Suppressor macrophage treated with lipopolysaccharide for 4 hours (primary cell): ENCODE data around the gene NUP107.
"Not testable (repeated sequence)": the region's sequence is repeated elsewhere in the genome, so short reads cannot be mapped to it uniquely, and the experiment has no call there.

ENCODE experiments used
- DNase-seq: peaks from one replicate; pipeline ENCODE4 v3.0.0-alpha.2; 2020

NUP107 gene

DNA sequence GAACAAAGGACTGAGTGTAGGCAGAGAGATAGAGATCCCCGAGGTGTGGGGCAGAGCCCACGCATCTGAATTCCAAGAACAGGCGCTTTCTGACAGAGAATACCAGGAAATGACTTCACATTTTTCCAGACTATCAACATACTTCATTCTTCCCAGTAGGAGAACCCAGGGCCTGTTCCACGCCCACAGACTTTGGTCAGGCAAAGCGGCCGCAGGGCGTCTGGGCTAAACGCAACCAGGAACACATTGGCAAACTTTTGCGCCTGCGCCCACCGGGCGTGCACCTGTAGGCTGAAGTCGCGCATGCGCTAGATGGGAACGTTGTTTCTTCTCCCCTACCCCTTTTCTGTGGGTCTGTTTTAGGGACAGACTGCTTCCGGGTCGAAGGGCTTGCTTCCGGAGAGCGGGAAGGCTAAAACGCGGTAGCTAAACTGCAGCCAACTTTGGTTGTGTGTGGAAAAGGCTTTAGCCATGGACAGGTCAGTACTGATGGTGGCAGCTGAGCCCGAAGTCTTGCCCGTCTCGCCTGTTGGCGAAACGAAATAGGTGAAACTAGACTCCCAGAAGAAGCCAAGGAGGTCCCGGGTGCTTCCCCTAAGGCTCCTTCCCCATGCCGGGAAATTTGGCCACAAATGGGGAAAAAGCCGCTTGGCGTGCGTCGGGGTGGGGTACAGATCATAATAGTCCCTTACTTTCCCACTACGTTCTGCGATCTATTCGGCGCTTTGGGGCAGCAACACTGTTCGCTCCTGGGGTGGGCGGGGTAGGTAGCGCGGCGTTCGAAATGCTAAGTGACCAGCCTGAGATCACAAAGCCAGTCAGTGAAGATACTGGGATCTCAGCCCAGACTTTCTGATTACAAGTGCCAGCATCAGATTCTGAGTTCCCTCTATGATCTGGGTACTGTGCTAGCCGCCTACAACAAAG is at the start of gene NUP107:
NUP107 (plus strand) TSS at position 384 of the 927 bp plus-strand sequence; CDS start at position 472, 88 bp downstream.
- peak; percentile 99 for DNase-seq

DNA sequence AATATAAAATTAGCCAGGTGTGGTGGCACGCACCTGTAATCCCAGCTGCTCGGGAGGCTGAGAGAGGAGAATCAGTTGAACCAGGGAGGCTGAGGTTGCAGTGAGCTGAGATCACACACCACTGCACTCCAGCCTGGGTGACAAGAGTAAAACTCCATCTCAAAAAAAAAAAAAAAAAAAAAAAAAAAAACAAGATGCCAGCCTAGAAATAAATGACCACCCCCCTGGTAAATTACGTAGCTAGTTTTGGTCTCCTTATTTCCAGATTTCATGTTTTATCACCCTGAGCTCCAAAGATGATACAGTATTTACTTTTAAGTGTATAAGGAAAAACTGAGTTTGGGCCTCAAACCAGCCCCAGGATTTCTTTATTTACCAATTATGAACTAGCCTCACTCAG is 49.3 kb upstream of the NUP107 start:
- not testable (repeated sequence) for DNase-seq

DNA sequence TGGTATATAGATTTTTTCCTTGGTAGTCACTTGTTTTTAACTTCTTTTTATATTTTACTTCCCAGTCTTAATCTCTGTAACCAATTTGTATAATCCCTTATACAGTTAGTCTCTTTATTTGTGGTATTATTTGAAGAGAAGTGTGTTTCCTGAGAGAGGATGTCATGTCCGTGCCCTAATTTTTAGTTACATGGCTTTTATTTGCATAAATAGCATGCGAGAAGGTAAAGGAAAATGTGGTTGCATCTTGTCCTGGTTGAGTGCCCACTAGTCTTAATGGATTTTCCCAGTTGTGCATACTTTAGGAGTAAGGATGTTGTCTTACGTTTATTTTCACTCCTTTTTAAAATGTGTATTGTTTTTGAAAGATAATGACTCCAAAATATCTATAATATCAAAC is 48.6 kb upstream of the NUP107 start:
- no peak for DNase-seq

DNA sequence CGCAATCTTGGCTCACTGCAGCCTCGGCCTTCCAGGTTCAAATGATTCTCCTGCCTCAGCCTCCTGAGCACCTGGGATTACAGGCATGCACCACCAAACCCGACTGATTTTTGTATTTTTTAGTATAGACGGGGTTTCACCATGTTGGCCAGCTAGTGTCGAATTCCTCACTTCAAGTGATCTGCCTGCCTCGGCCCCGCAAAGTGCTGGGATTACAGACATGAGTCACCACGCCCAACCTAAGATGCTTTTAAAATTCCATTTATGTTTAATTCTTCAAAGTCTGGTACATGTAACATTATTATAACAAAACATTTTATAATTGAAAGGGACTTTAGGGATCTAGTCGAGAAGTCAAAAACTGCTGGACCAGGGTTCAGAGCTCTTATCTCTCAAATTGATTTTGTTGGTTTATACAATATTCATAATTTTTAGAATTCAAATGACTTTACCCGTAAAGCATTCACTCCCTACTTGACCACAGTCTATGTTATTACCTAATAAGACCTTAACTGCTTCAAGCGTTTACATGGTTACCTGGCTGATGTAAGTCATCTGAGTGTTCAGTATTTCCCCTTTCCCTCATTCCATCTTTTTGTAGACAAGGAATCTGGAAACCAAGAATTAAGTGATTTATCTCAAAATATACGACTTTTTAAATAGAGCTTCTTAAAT is 47.9 kb upstream of the NUP107 start:
- DNase-seq, result no peak

DNA sequence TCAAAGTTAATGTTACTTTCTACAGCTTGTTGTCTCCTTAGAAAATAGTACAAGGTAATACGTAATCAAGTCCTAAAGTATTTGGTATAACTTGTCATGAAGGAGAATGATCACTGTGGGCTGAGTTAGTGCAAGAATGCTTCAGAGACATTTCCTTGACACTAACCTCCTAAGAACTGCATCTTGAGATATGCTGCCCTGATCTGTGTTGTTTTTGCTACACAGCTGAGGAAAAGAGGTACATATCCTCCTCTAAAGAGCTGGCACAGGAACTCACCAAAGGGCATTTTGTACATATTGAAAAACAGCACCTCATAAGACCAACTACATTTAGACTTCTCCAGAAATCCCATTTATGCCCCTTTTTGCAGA is 47.4 kb upstream of the NUP107 start:
- DNase-seq, result no peak

DNA sequence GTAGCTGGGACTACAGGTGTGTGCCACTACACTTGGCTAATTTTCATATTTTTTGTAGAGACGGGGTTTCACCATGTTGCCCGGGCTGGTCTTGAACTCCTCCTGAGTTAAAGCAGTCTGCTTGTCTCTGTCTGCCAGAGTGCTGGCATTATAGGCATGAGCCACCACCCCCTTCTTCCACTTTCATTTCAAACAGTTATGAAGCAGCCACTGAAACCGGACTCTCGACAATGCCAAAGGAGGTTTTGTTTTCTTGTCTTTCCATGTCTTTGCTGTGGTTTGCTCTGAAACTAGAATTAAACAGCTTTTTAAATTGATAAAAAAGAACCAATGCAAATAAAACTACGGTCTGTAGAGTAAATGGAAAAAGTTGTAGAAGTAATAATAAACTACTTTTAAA is 45.6 kb upstream of the NUP107 start:
- peak; percentile 39 for DNase-seq

DNA sequence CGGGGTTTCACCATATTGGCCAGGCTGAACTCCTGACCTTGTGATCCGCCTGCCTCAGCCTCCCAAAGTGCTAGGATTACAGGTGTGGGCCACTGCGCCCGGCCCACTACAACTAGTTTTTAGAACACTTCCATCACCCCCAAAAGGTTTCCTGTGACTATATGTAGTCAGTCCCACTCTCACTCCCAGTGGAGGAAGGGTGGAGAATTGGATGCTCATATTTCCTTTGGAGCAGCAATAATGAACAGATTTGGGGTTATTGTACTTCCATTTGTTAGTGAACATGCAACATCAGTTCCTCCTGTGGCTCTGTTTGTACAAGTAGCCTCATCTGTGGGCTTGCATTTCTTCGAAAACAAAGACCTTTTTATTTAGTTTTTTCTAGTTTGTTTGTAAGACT is 40.3 kb upstream of the NUP107 start:
- no peak for DNase-seq

DNA sequence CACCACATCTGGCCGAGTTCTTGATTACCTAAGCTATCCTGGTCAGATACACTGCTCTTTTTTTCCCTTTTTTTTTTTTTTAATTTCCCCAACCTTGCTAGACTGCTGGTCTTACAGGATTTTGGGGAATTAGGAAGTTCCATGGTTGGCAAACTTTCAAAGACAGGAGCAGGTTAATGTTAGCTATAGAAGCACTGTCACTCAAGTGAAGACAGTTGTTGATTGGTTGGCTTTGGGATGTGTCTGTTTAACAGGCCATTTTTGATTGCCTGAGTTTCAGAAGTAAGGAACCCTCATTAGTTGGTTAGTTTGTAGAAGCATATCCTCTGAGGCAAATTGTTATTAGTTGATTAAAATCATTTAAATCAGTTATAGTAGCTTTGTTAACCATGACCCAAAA is 39.3 kb upstream of the NUP107 start:
- DNase-seq, result no peak

DNA sequence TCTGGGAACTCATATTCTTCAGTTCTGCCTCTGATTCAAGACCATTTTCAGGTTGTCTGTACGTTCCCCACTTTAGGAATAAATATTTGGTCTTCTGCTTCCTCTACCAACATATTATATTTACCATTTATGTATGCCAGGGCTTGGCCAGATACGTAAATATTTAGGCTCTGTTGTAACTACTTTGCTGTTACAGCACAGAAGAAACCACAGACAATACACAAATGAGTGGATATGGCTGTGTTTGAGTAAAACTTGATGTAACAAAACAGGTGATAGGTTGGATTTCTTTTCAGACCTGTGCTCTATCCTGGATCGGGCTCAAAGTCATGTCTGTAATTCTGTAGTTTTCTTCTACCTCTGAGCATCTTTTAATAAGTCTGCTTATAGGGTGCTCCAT is 38.6 kb upstream of the NUP107 start:
- DNase-seq, result no peak

DNA sequence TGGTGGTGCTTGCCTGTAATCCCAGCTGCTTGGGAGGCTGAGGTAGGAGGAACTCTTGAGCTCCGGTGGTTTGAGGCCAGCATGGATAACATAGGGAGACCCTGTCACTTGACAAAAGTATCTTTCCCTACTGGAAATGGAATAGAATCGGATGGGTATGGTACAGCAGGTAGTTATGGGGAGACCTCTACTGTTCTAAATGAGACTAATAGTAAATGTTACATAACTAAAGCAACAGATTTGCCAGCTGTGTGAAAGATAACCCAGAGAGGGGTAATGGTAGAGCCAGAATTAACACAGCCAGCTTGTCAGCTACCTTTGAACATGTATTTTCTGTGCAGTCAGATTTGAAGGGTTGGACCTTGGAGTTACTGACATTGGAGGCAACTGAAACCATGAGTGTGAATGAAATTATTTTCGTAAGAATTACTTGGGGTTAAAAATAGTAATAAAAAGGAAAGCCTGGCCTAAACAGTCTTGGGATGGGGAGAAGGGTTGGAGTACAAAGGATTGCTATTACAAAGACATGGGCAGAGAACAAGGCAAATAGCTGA is 21.7 kb upstream of the NUP107 start:
- DNase-seq, result no peak

DNA sequence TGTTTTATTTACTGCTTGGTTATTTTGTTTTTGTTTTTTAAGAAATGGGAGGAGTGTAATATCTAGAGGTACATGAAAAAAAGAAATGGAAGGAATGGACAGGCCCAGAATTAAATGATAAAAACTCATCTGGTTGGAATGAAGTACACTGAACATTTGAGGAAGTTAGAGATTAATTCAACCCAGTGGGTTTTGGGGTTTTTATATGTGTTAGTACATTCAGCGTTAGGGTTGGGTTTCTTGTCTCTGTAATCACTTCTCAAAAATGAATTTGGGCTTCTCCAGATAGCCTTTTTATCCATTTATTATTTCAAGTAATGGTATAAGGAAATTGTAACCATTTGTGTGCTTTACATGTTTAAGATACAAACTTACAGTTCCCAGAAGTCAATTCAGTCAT is 19.5 kb upstream of the NUP107 start:
- no peak for DNase-seq

DNA sequence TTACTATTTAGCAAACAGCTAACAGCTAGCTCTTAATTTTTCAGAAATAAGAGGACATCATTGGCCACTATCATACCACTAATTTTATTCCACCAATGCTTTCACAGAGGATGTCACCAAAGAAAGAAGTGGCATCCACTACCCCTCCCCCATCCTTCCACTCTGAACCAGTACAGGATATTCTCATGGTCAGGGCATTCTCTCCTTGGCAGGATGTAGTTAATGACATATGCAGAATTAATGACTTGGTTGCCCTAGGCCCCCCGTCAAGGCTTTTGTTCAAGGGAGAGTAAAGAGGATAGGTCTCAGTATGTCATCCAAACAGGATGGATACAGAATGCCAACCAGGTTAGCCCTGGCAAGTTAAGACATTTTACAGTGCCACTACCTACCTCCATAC is 18.9 kb upstream of the NUP107 start:
- DNase-seq, result no peak

DNA sequence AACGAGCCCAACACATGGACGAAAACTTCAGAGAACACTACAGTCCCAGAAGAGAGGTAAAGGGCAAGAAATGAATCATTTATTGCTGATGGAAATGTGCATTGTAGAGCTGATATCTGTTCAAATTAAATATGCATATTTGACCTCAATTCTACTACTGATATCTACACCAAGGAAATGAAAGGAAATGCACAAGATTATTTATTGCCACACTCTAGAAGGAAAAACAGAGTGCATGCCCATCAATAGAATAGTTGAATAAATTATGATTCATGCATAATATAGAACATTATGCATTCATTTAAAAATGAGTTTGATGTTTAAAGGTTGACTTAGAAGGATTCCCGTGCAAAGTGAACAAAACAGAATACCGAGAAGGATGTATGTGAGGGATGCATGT is 15.6 kb upstream of the NUP107 start:
- DNase-seq, result no peak

DNA sequence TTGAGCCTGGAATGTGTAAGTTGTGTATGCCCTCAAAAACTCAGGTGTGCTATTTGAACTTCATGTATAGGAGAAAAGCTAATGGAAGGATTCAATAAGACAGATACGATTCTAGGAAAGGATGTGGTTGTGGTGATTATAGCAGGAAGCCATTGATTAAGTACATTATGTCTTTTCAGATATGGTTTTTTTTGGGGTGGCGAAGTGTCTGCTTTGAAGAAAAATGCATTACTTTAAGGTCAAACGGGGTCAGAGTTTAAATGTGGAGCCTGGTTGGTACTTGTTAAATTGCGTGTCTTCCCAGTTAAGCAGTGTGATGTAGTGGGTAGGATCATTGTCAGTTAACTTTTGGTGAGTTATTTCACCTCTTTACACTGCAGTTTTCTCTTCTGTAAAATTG is 13.0 kb upstream of the NUP107 start:
- no peak for DNase-seq

DNA sequence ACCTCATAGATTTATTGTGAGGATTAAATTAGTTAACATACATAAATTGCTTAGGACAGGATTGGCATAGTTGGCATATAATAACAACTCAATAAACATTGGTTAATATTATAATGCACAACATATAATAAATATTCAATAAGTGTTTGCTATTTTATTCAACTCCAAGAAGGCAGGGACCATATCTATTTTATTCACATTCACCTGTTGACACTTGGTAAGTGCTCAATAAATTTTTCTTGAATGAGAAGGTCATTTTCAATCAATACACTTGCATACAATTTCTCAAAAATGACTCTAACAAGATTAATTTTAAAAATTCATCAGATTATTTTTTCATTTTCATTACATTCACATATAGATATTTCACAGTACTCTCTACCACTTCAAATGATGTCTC is 12.4 kb upstream of the NUP107 start:
- DNase-seq, result no peak

DNA sequence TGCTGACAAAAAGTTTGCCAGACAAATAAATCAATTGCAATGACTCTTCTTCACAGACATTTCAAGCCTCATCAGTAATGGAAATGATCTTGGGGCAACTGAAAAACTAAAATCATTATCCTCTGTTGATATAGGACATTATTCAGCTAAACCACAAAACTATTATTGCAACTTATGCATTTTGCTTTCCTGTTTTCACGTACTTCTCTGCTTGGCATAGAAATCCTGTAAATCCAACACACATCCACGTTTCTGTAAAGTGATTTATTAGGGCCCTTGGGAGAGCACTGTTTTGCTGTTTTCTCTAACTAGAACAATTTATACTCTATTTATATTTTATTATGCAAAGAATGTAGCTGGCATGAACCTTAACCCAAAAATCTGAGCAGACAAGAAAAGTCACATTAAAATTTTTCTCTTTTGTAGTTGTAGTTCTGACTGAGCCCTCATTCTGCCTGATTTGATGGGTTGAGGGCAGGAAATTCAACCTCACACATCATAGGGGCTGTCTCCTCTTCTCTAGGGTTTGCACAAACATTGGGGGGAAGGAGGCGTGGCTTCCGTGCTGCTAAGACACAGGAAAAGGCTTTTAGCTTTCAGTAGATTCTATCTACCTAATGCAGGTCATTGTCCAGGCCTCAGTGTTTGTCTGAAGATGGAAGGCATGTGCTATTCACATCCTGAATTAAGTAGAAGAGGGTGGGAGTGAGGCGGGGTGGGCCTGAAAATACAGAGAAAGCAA is 11.5 kb upstream of the NUP107 start:
- DNase-seq, result no peak

DNA sequence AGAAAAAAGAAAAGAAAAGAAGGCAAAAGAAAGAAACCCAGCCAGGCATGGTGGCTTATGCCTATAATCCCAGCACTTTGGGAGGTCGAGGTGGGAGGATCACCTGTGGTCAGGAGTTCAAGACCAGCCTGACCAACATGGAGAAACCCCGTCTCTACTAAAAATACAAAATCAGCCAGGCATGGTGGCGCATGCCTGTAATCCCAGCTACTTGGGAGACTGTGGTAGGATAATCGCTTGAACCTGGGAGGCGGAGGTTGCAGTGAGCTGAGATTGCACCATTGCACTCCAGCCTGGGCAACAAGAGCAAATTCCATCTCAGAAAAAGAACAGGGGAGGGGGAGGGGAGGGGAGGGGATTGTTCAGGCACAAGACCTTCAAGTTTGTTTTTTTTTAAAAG is 9.9 kb upstream of the NUP107 start:
- DNase-seq, result not testable (repeated sequence)

DNA sequence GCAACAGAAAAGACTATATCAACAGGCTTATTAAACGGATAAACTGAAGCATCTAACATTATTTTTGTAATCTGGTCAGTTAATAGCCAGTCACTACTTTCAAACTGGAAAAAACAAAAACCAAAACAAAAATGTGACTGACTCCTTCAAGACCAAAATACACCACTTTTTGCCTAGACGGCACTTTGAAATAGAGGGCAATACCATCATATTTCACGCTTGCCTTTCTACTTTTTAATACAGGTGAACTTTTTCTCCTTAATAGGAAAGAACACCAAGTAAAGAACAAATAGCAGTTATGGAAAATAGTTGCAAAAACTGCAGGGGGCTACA is 550 bp upstream of the NUP107 start:
- no peak for DNase-seq

DNA sequence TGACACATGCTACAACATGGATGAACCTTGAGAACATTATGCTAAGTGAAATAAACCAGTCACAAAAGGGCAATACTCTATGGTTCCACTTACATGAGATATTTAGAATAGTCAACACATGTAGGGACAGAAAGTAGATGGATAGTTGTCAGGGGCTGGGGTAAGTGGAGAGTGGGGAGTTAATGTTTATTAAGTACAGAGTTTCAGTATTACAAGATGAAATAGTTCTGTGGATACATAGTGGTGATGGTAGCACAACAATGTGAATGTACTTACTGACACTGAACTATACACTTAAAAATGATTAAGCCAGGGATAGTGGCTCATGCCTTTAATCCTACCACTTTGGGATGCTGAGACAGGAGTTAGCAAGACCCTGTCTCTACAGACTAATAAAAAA is 8.7 kb downstream of the NUP107 start:
- DNase-seq, result no peak

DNA sequence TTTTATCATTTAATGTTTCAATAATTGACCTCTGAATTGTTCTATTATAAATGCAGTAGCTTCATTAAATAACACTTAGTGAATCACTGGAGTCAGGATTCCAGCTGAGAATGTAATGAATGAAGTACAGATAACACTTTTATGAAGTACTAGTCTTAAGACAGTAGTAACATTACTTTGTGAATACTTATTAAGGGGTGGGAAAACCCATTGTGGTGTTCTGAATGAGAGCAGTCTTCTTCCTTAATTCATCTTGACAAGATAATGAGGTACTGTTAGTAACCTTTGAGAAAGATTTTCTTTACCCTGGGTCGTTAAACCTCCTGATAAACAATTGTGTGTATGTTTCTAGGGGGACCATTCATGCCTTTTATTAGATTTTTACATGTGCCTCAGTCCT is 12.7 kb downstream of the NUP107 start:
- no peak for DNase-seq

DNA sequence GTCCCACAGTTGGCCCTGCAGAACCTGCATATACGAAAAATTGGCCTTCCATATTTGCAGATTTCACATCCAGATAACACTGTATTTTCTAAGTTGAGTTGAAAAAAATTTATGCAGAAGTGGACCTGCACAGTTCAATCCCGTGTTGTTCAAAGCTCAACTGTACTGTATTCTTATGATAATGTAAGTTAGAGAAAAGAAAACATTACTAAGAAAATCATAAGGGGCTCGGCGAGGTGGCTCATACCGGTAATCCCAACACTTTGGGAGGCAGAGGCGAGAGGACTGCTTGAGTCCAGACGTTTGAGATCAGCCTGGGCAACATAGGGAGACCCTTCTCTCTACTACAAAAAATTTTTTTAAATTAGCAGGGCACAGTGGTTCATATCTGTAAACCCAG is 41.0 kb downstream of the NUP107 start:
- DNase-seq, result no peak

DNA sequence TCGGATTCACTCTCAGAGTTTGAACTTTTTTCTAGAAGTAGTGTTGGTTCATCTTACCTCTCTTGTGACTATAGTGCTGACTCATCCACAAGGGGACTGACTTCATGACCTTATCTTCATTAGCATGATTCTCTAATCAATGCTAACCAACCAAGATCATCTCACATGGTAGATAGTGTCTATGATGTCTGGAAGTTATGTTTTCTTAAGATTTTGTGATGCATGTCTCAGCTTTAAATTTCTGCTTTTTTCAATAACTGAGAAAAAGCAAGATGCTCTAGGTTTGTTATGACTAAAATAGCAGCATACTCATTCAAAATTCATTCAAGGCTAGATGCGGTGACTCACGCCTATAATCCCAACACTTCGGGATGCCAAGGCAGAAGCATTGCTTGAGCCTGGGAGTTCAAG is 46.9 kb downstream of the NUP107 start:
- no peak for DNase-seq

DNA sequence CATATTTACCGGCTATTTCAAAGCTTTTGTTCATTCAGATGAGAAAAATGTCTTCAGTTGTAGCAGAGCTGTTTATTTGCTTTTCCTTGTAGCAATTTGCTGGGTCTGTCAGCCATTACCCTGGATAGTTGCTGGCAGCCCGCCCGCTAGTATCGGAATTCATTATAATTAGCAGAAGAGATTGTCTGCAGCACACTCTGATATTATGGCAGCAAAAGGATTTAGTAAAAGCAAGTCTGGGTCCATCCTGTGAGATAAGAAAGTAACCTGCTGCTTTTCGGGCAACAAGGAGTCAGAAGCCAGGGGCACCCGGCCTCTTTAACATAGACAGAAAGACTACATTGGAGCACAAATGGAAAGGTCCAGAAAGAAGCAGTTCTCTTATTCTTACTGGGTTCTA is 53.1 kb downstream of the NUP107 start:
- DNase-seq, result no peak

DNA sequence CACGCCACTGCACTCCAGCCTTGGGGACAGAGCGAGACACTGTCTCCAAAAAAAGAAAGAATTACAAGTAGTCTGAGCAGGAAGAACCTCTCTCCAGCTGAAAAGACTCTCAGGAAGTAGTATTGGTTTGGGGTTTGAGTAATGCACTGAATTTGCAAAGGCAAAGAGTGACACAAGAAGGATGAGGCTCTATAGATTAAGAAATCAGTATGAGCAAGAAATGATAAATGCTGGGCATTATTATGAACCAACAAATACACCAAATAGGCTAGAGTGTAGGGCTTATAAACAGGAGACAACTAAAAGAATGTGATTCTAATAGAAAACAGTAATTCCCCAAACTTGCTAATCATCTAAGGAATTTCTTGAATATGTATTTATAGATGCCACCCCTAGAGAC is 56.6 kb downstream of the NUP107 start:
- DNase-seq, result peak; percentile 50
